G401 (cell line): ENCODE results near the gene DLG2. TPM values are rescaled to one million over a fixed set of nuclear protein-coding genes. Genes with fewer than 3 reads are reported as not detected.

ENCODE experiments used
- DNase-seq: peaks from one replicate; pipeline ENCODE4 v3.0.0-alpha.2; 2015; ENCODE audit warnings: low spot score
- in situ Hi-C: cut with HindIII; loops from 2 replicates; pipeline ENCODE4 v1.10.0; 2016; ENCODE audit warnings: low sequenced_read_pairs, mixed read lengths
- total RNA-seq: library from RNA; depleted of rRNA; stranded (reverse); fragments of >200 nt; shearing (Covaris generic); gene quantifications from 2 replicates; pipeline ENCODE4 v1.2.3, GENCODE V29; 2014

Gene DLG2
- total RNA-seq, 1 experiment from 2014 or later: 3.8 TPM

GRCh38 chr11:84906995-84907394 lies 720.1 kb downstream of the DLG2 start:
- DNase-seq: no peak
- in situ Hi-C loops: no loop called here

DNA sequence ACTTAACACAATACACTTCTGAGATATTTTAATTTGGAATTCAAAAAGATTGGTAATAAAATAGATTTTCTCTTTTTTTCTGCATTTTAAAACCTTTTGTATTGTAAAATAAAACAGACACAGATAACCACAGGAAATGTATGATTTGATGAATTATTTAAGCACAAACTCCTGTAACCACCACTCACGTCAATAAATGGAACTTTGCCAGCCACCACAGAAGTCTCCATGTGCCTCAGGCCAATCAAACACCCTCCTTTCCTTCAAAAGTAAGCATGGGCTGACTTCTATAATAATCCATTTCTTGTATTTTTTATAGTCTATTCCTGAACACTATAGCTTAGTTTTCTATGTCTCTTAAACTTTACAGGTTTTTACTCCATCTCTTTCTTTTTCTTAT lies 721.7 kb downstream of the DLG2 start:
- no peak for DNase-seq
- in situ Hi-C loops: no loop called here

- DNase-seq: no peak
- in situ Hi-C loops: no loop called here
These were observed 724.7 kb downstream of the DLG2 start for GRCh38 chr11:84902445-84902844.

DNA sequence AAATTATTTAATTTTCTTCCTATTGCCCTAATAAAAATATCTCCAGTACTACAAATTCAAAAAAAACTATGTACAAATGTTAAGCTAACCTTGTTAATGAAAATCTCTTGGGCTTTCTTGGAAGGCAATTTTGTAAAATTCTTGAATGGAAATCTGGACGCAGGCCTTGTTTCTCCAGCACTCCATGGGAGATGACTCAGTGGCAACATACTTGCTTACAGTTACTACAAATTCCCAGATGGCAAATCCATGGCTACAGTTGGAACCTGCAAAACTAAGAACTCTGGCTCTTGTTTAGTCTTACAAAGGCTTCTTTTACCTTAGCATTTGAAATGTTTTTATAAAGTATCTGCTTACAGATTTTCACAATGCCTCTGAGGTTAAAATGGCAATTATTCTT lies 725.2 kb downstream of the DLG2 start:
- DNase-seq: no peak
- in situ Hi-C loops: no loop called here

GRCh38 chr11:84899740-84900139 lies 727.4 kb downstream of the DLG2 start:
- in situ Hi-C loops: no loop called here
- peak; percentile 12 for DNase-seq

GRCh38 chr11:84899134-84899533 lies 728.0 kb downstream of the DLG2 start:
- in situ Hi-C loops: no loop called here

GRCh38 chr11:84894666-84895065 lies 732.5 kb downstream of the DLG2 start:
- DNase-seq: no peak
- in situ Hi-C loops: no loop called here

More at GRCh38 chr11:84899134-84899533, 728.0 kb downstream of the DLG2 start:
- no peak for DNase-seq

GRCh38 chr11:84890676-84891075 lies 736.5 kb downstream of the DLG2 start:
- in situ Hi-C loops: no loop called here
- no peak for DNase-seq

DNA sequence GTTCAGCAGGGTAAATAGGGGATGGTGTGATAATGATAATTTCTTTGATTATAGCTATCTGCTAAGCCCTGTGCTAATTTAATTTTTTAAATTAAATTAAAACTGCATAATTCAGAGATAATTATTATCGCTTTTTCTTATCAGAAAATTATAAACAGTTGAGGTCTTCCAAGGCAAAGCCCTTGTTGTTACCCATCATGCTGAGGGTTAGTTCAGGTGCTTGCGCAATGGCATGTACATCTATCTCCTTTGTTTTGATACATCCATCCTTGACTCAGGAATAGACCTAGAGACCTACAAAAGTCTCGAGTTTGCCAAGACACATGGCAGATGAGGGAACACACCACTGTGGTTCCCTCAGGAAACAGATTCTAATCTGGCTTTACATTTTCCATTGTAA lies 737.6 kb downstream of the DLG2 start:
- in situ Hi-C loops: no loop called here
- no peak for DNase-seq

- DNase-seq: no peak
- in situ Hi-C loops: no loop called here
These were observed 740.0 kb downstream of the DLG2 start for GRCh38 chr11:84887055-84887629.

DNA sequence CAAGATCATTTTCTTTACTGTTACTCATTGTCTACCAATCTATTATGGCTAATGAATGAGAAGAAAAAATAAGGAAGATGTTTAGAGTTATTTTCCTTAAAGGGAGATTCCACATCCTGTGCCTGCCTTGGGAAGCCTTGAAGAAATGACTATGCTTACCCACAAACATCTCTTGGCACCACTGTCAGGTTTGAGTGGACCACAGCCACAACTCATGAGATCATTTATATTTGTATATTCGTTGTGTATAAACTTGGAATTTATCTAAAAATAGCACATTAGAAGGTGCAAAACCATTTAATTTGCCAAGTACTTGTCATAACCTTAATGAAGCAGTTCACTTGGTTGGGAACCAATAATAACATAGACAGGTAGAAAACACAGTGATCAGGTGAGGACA lies 740.8 kb downstream of the DLG2 start:
- in situ Hi-C loops: no loop called here
- DNase-seq: no peak

GRCh38 chr11:84884836-84885235 lies 742.3 kb downstream of the DLG2 start:
- DNase-seq: no peak
- in situ Hi-C loops: no loop called here

- no peak for DNase-seq
- in situ Hi-C loops: no loop called here
These were observed 745.1 kb downstream of the DLG2 start for GRCh38 chr11:84882056-84882455.

- in situ Hi-C loops: no loop called here
- DNase-seq: no peak
These were observed 756.0 kb downstream of the DLG2 start for GRCh38 chr11:84871116-84871515.

- DNase-seq: no peak
- in situ Hi-C loops: no loop called here
These were observed 756.7 kb downstream of the DLG2 start for GRCh38 chr11:84870486-84870885.

GRCh38 chr11:84866922-84867321 lies 760.2 kb downstream of the DLG2 start:
- DNase-seq: no peak
- in situ Hi-C loops: no loop called here

DNA sequence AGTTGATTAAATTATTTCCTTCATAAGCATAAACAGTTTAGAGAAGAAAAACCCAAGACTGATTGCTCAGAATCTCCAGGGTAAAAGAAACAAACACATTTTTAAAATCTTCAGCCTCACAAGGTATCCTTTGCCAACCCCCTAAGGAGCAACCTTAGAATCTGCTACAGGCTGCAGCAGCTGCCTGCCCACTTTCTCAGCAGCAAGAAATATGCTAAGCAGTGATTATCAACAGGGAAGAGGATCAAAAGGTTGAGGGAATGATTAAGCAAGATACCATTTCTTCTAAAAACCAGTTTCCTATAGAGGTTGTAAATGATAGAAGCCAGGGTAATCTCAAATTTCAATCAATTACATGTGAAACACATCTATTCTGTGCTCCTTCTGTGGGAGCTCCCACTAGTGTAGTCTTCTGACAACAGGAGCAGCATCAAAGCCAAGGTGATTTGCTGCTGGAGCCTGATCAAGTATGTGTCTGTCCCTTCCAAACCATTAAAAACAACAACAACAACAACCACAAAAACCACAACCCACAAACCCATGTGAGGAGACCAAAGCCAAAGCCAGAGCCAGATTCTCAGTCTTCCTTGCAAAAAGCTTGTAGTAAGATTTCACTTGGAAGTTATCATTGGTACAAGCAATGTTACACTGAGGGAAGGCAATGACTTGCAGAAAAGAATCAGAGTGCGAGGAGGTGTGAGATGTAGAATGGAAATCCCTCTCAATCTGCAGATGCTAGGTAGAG lies 761.2 kb downstream of the DLG2 start:
- no peak for DNase-seq
- in situ Hi-C loops: no loop called here

GRCh38 chr11:84865257-84865656 lies 761.9 kb downstream of the DLG2 start:
- in situ Hi-C loops: no loop called here

DNA sequence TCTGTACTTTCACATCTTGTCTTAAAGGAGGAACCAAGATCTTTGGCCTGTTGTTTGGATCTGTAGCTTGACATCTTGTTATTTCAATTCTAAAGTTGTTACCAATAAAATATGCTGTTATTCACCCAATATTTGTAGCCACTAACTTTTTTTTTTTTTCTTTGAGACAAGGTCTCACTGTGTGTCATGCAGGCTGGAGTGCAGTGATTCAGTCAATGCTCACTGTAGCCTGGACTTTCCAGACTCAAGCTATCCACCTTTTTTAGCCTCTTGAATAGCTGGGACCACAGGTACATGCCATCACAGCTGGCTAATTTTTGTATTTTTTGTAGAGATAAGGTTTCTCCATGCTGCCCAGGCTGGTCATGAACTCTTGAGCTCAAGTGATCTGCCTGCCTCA lies 769.4 kb downstream of the DLG2 start:
- in situ Hi-C loops: no loop called here
- DNase-seq: no peak

More at GRCh38 chr11:84865257-84865656, 761.9 kb downstream of the DLG2 start:
- no peak for DNase-seq

DNA sequence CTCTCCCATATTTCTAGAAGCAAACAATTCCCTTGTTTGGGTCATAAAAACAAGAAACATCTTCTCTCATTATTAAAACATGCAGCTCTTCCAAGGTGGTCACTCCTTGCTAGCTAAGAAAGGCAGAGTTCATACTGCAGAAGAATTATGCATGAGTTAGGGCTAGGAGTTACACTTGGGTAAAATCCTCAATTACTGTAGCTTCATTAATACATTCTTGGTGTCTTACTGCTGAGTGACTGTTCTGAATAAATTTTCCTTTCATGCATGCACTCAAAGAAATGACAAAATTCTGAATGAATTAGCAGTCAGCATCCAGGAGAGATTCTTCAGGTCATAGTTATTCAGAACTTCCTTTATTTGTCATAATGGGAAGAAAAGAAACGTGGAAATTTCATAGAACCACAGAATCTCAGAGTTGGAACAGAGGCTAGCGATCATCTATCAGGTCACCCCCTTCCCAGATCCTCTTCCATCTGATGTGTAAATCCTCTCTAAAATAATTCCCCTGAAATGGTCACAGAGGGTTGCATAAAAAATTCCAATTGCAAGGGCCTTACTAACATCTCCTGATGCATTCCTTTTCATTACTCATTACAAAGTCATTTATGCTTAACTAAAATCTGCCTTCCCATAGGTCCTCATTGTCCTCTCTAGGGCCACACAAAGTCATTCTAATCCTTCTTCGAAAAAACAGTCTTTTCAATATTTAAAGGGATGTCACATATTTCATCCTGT lies 771.5 kb downstream of the DLG2 start:
- in situ Hi-C loops: no loop called here
- no peak for DNase-seq
